ENCODE results near the gene COG2. TPM values are rescaled to one million over a fixed set of nuclear protein-coding genes. Genes with fewer than 3 reads are reported as not detected.
"Not testable (repeated sequence)": the region's sequence is repeated elsewhere in the genome, so short reads cannot be mapped to it uniquely, and the experiment has no call there.

Gene COG2
- total RNA-seq, 1 experiment from 2014 or later = 51.0 TPM

DNA sequence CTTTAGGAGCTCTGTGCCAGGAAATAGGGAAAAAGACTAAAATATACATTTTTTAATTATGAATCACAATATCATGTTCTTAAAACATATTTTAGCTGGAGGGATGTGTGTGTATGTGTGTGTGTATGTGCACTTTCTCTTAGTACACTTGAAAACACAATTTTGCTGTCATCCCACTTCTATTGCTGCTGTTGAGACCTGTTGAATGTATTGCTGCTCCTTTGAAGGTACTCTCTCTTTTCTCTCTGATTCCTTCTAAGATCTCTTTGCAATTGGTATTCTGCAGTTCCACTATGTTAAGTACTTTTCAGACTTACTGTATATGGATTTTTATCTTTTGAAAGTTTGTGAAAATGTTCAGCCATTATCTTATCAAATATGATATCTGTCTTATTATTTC lies 43.5 kb upstream of the COG2 start:
- Histone ChIP-seq H3K36me3 (ENCODE audit: low read depth, low read length) (no peaks in the 10 kb centered on the region), H3K4me1 (ENCODE audit: insufficient read depth, low read length) (no peaks in the 10 kb centered on the region), H3K9me3 (ENCODE audit: low read length) (peaks cover 6% of the 10 kb centered on the region; the same call in 1 of the 2 replicates), H3K4me2 (ENCODE audit: low read length) (no peak overlapping the region), H3K79me2 (ENCODE audit: low read length) (no peaks in the 10 kb centered on the region), H4K20me1 (ENCODE audit: low read length) (no peaks in the 10 kb centered on the region), H3K9me2 (replicated peaks; ENCODE audit: low read length) (no peaks in the 10 kb centered on the region; the same call in 1 of the 2 replicates), H3K4me3 (ENCODE audit: low read length) (no peak overlapping the region), H3K27me3 (ENCODE audit: low read length) (peaks cover 57% of the 10 kb centered on the region), H3K27ac (ENCODE audit: low read length) (no peak overlapping the region), H3K9ac (ENCODE audit: low read length) (no peak overlapping the region), H3F3A (ENCODE audit: low read length, unreplicated experiment) (no peaks in the 10 kb centered on the region), H2AFZ (ENCODE audit: low read length) (no peak overlapping the region)
- TF ChIP-seq EZH2 (IDR thresholded peaks at IDR 0.05; ENCODE audit: low read length, unreplicated experiment) (no peak), EZH2phosphoT487 (IDR thresholded peaks at IDR 0.05; ENCODE audit: borderline replicate concordance, low read length) (no peak)
- TF ChIP-seq, protein P1, sequence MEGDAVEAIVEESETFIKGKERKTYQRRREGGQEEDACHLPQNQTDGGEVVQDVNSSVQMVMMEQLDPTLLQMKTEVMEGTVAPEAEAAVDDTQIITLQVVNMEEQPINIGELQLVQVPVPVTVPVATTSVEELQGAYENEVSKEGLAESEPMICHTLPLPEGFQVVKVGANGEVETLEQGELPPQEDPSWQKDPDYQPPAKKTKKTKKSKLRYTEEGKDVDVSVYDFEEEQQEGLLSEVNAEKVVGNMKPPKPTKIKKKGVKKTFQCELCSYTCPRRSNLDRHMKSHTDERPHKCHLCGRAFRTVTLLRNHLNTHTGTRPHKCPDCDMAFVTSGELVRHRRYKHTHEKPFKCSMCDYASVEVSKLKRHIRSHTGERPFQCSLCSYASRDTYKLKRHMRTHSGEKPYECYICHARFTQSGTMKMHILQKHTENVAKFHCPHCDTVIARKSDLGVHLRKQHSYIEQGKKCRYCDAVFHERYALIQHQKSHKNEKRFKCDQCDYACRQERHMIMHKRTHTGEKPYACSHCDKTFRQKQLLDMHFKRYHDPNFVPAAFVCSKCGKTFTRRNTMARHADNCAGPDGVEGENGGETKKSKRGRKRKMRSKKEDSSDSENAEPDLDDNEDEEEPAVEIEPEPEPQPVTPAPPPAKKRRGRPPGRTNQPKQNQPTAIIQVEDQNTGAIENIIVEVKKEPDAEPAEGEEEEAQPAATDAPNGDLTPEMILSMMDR (conservative IDR thresholded peaks at IDR 0.05; ENCODE audit: low read depth, low read length) = no peak
- ChIA-PET CTCF (no interaction called here), POLR2A (ENCODE audit: unreplicated experiment) (no interaction called here)
- no TSS peak for BruUV-seq (replicated peaks)
- ATAC-seq (no peak), DNase-seq (no peak)
- intact Hi-C loops (cut with micrococcal nuclease) = no loop called here

DNA sequence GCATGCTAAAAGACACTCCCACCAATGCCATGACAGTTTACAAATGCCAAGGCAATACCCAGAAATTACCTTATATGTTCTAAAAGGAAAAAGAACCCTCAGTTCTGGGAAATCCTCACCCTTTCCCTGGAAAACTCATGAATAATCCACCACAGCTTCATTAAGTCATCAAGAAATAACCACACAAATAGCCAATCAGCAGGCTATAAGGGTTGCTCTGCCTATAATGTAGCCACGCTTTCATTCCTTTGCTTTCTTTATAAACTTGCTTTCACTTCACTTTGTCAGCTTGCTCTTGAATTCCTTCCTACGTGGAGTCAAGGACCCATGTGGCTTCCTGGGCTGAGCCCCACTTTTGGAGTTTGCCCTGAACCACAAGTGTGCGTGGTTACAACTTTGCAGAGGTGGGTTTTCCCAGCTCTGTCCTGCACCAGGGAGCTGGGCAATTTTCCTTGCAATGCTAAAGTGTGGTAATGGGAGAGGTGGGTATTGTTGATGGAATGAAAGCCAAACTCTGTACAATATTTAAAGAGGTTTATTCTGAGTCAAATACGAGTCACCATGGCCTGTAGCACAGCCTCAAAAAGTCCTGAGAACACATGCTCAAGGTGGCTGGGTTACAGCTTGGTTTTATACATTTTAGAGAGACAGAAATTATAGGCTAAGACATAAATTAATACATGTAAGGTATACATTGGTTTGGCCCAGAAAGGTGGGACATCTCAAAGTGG lies 42.2 kb upstream of the COG2 start:
- no peaks in the 10 kb centered on the region; the same call in 1 of the 2 replicates for H3K9me2 ChIP-seq (replicated peaks; ENCODE audit: low read length)
- no peaks in the 10 kb centered on the region for H3F3A ChIP-seq (ENCODE audit: low read length, unreplicated experiment)
- POLR2A ChIA-PET (ENCODE audit: unreplicated experiment) = no interaction called here
- no peaks in the 10 kb centered on the region for H3K36me3 ChIP-seq (ENCODE audit: low read depth, low read length)
- TF ChIP-seq EZH2phosphoT487 (IDR thresholded peaks at IDR 0.05; ENCODE audit: borderline replicate concordance, low read length) = no peak
- TF ChIP-seq, protein P1 (conservative IDR thresholded peaks at IDR 0.05; ENCODE audit: low read depth, low read length) = no peak
- TF ChIP-seq EZH2 (IDR thresholded peaks at IDR 0.05; ENCODE audit: low read length, unreplicated experiment) = no peak
- no peak overlapping the region for H3K9ac ChIP-seq (ENCODE audit: low read length)
- no peak overlapping the region for H3K4me2 ChIP-seq (ENCODE audit: low read length)
- peaks cover 6% of the 10 kb centered on the region; the same call in 1 of the 2 replicates for H3K9me3 ChIP-seq (ENCODE audit: low read length)
- no peak overlapping the region for H2AFZ ChIP-seq (ENCODE audit: low read length)
- H3K27ac ChIP-seq (ENCODE audit: low read length) = no peak overlapping the region
- H3K79me2 ChIP-seq (ENCODE audit: low read length) = no peaks in the 10 kb centered on the region
- H3K4me1 ChIP-seq (ENCODE audit: insufficient read depth, low read length) = no peaks in the 10 kb centered on the region
- intact Hi-C loops (cut with micrococcal nuclease) = no loop called here
- peaks cover 69% of the 10 kb centered on the region for H3K27me3 ChIP-seq (ENCODE audit: low read length)
- no peaks in the 10 kb centered on the region for H4K20me1 ChIP-seq (ENCODE audit: low read length)
- CTCF ChIA-PET = no interaction called here
- DNase-seq (no peak), ATAC-seq (no peak)
- H3K4me3 ChIP-seq (ENCODE audit: low read length) = no peak overlapping the region
- BruUV-seq (replicated peaks) = no TSS peak

DNA sequence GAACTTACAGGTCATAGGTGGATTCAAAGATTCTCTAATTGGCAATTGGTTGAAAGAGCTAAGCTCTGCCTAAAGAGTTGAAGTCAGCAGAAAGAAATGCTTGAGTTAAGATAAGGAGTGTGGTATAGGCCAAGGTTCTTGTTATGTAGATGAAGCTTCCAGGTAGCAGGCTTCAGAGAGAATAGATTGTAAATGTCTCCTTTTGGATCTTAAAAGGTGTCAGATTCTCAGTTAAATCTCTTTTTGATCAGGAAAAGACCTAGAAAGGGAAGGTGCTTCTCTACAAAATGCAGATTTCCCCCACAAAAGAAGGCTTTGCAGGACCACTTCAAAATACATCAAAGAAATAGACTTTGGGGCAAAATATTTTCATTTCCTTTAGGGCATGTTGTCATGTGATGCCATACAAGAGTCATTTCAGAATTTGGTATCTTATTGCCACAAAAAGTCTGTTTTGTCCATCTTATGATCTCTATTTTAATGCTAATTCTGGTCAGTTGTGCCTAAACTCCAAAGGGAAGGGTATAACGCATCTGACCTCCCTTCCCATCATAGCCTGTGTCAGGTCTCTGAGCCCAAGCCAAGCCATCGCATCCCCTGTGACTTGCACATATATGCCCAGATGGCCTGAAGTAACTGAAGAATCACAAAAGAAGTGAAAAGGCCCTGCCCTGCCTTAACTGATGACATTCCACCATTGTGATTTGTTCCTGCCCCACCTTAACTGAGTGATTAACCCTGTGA lies 41.5 kb upstream of the COG2 start:
- H3K9me3 ChIP-seq (ENCODE audit: low read length); H3K4me3 ChIP-seq (ENCODE audit: low read length); H3K36me3 ChIP-seq (ENCODE audit: low read depth, low read length); H3K9me2 ChIP-seq (replicated peaks; ENCODE audit: low read length); H3K4me2 ChIP-seq (ENCODE audit: low read length); H4K20me1 ChIP-seq (ENCODE audit: low read length); ATAC-seq; DNase-seq; intact Hi-C loops (cut with micrococcal nuclease); BruUV-seq (replicated peaks); H2AFZ ChIP-seq (ENCODE audit: low read length); H3K4me1 ChIP-seq (ENCODE audit: insufficient read depth, low read length); H3K27ac ChIP-seq (ENCODE audit: low read length); CTCF ChIA-PET; POLR2A ChIA-PET (ENCODE audit: unreplicated experiment); H3K79me2 ChIP-seq (ENCODE audit: low read length); H3K9ac ChIP-seq (ENCODE audit: low read length); H3F3A ChIP-seq (ENCODE audit: low read length, unreplicated experiment): not testable (repeated sequence)
- peaks cover 67% of the 10 kb centered on the region for H3K27me3 ChIP-seq (ENCODE audit: low read length)
